HCT116 (cell line): ENCODE measurements around the gene TEX10. TPM values are rescaled to one million over a fixed set of nuclear protein-coding genes. Genes with fewer than 3 reads are reported as not detected.

ENCODE experiments used
- ATAC-seq: fragments of 200-7000 bp; cut with Tn5 transposase; 2 replicates; pipeline ENCODE4 v1.9.1; 2020; ENCODE audit warnings: mild to moderate bottlenecking, moderate library complexity
- BruUV-seq: library from RNA; stranded (reverse); fragments of 400-500 nt; replicated peaks from 2 replicates; lab custom pipeline; 2021; lab: Mats Ljungman, UMichigan
- CTCF ChIA-PET: fragments of 300-600 bp; sonication (Branson Sonifier 250); formaldehyde crosslinking; loops from one replicate; lab custom pipeline; 2021; ENCODE audit warnings: antibody characterized with exemption; lab: Charles Lee
- POLR2A ChIA-PET: fragments of 300-600, 350-600 bp; sonication (Branson Sonifier 250); formaldehyde crosslinking; loops from one replicate; lab custom pipeline; 2021; ENCODE audit warnings: antibody characterized with exemption; lab: Charles Lee
- RAD21 ChIA-PET, 2 experiments: fragments of 300-600 bp; sonication (Branson Sonifier 250); formaldehyde crosslinking; loops; one replicate each; lab custom pipeline; 2023; ENCODE audit warnings: low total read pairs in 2 of 2; ENCODE audit not compliant: uncharacterized antibody in 2 of 2, unreplicated experiment in 2 of 2, low non-redundant PET in 1 of 2; lab: Charles Lee
- DNase-seq: peaks from one replicate; pipeline ENCODE4 v3.0.0-alpha.2; 2010; ENCODE audit warnings: low read depth, low spot score
- H2AFZ ChIP-seq: fragments of 200-600 bp; shearing (Covaris generic), sonication (generic); 2 replicates; pipeline ENCODE4 v1.6.1; 2017; ENCODE audit warnings: low read depth, mixed run types, mixed read lengths, antibody characterized with exemption, low read length; ENCODE audit not compliant: poor library complexity, severe bottlenecking
- H3K27ac ChIP-seq: 2 replicates; pipeline ENCODE4 v1.5.1; 2012; ENCODE audit warnings: low read depth, low read length
- H3K27me3 ChIP-seq: fragments of 200-600 bp; sonication (generic); 2 replicates; pipeline ENCODE4 v1.6.1; 2016; ENCODE audit warnings: mixed run types, low read length, mixed read lengths; ENCODE audit not compliant: insufficient read depth
- H3K36me3 ChIP-seq, 2 experiments: fragments of 200-500 bp in 1 of 2; fragments of 200-600 bp in 1 of 2; sonication (Bioruptor generic) in 1 of 2; sonication (generic) in 1 of 2; 2 replicates each; pipeline versions ENCODE4 v1.5.1 to v1.6.1; 2014 to 2016; ENCODE audit warnings: low read length in 2 of 2, inconsistent platforms in 1 of 2, mixed read lengths in 1 of 2, mixed run types in 1 of 2; ENCODE audit not compliant: insufficient read depth in 2 of 2, control insufficient read depth in 1 of 2
- H3K4me1 ChIP-seq, 2 experiments: fragments of 200-600 bp in 1 of 2; sonication (generic) in 1 of 2; 2 replicates each; pipeline versions ENCODE4 v1.5.1 to v1.6.1; 2012 to 2017; ENCODE audit warnings: low read length in 2 of 2, inconsistent platforms in 1 of 2, mild to moderate bottlenecking in 1 of 2, mixed read lengths in 1 of 2, mixed run types in 1 of 2, moderate library complexity in 1 of 2; ENCODE audit not compliant: insufficient read depth in 2 of 2, control insufficient read depth in 1 of 2
- H3K4me2 ChIP-seq: fragments of 200-600 bp; sonication (generic); 2 replicates; pipeline ENCODE4 v1.6.1; 2017; ENCODE audit warnings: mixed run types, low read length, mixed read lengths
- H3K4me3 ChIP-seq, 2 experiments: fragments of 200-600 bp in 1 of 2; sonication (generic) in 1 of 2; replicated peaks in 1 of 2; 2 replicates each; pipeline ENCODE4 v1.5.1; 2011 to 2016; ENCODE audit warnings: low read length in 2 of 2, control low read depth in 1 of 2, low read depth in 1 of 2, mild to moderate bottlenecking in 1 of 2, mixed read lengths in 1 of 2, mixed run types in 1 of 2
- H3K79me2 ChIP-seq: fragments of 200-600 bp; sonication (generic); 2 replicates; pipeline ENCODE4 v1.6.1; 2017; ENCODE audit warnings: mild to moderate bottlenecking, mixed run types, low read length, moderate library complexity, mixed read lengths; ENCODE audit not compliant: insufficient read depth
- H3K9ac ChIP-seq: fragments of 200-600 bp; sonication (generic); 2 replicates; pipeline ENCODE4 v1.6.1; 2016; ENCODE audit warnings: low read length, mixed read lengths
- H3K9me2 ChIP-seq: fragments of 200-600 bp; sonication (generic), shearing (Covaris generic); 2 replicates; pipeline ENCODE4 v1.6.1; 2017; ENCODE audit warnings: mixed run types, mild to moderate bottlenecking, moderate library complexity; ENCODE audit not compliant: insufficient read depth
- H3K9me3 ChIP-seq, 2 experiments: fragments of 200-500 bp in 1 of 2; fragments of 200-600 bp in 1 of 2; sonication (Bioruptor generic) in 1 of 2; sonication (generic) in 1 of 2; 2 replicates each; pipeline ENCODE4 v1.6.1; 2014 to 2017; ENCODE audit warnings: low read length in 2 of 2, mixed read lengths in 2 of 2, inconsistent platforms in 1 of 2, low read depth in 1 of 2, mild to moderate bottlenecking in 1 of 2, mixed run types in 1 of 2, moderate library complexity in 1 of 2; ENCODE audit not compliant: control insufficient read depth in 1 of 2, insufficient read depth in 1 of 2
- H4K20me1 ChIP-seq: fragments of 200-600 bp; sonication (generic), shearing (Covaris generic); 2 replicates; pipeline ENCODE4 v1.6.1; 2017; ENCODE audit warnings: mixed run types, mild to moderate bottlenecking, moderate library complexity; ENCODE audit not compliant: insufficient read depth
- CBX3 ChIP-seq: IDR thresholded peaks from 2 replicates; pipeline ENCODE4 v1.6.1; 2012; ENCODE audit warnings: low read depth
- CTCF ChIP-seq, 3 experiments: fragments of 200-600 bp in 1 of 3; sonication (generic) in 1 of 3; IDR thresholded peaks in 2 of 3; conservative IDR thresholded peaks in 1 of 3; 2 replicates each; pipeline ENCODE4 v1.5.1; 2012 to 2017; ENCODE audit warnings: low read depth in 2 of 3, low read length in 2 of 3, antibody characterized with exemption in 1 of 3, borderline replicate concordance in 1 of 3, control low read depth in 1 of 3, mild to moderate bottlenecking in 1 of 3, mixed read lengths in 1 of 3, mixed run types in 1 of 3, moderate library complexity in 1 of 3; ENCODE audit not compliant: insufficient read depth in 1 of 3
- ELF1 ChIP-seq: IDR thresholded peaks from 2 replicates; pipeline ENCODE4 v1.6.1; 2012; ENCODE audit warnings: low read depth, borderline replicate concordance
- YY1 ChIP-seq: IDR thresholded peaks from 2 replicates; pipeline ENCODE4 v1.6.1; 2011; ENCODE audit warnings: low read length, low read depth, moderate library complexity, mild to moderate bottlenecking; ENCODE audit not compliant: insufficient replicate concordance; ENCODE audit errors: extremely low read depth
- ZFX ChIP-seq: fragments of 450-650 bp; IDR thresholded peaks from 2 replicates; pipeline ENCODE4 v1.6.1; 2017
- intact Hi-C: fragments of 100-400 bp; cut with micrococcal nuclease; formaldehyde crosslinking; loops from 2 replicates; pipeline ENCODE4 v1.10.0; 2022
- total RNA-seq: library from RNA; stranded (reverse); gene quantifications from one replicate; pipeline ENCODE4 v1.2.1, GENCODE V29; 2021; ENCODE audit not compliant: unreplicated experiment
- TF ChIP-seq, protein P1 (sequence below): IDR thresholded peaks from 2 replicates; pipeline ENCODE4 v1.6.1; 2012

Gene TEX10
- total RNA-seq, 1 experiment from 2014 or later: 53.0 TPM

- CTCF ChIA-PET: no interaction called here
- TF ChIP-seq CBX3: no peak
- no peak for TF ChIP-seq ZFX
- no peak for TF ChIP-seq YY1
- TF ChIP-seq, protein P1, sequence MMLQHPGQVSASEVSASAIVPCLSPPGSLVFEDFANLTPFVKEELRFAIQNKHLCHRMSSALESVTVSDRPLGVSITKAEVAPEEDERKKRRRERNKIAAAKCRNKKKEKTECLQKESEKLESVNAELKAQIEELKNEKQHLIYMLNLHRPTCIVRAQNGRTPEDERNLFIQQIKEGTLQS: no peak
- TF ChIP-seq ELF1: no peak
- no peak for TF ChIP-seq CTCF (IDR thresholded peaks at IDR 0.05 in 2 of 3, conservative IDR thresholded peaks at IDR 0.05 in 1 of 3; ENCODE audit: borderline replicate concordance in 1 of 3, insufficient read depth in 1 of 3, low read depth in 2 of 3, low read length in 2 of 3)
- TF ChIP-seq, all 23 proteins: peak for 0
- ChIA-PET POLR2A (no interaction called here), RAD21 (no interaction called here)
- Histone ChIP-seq H3K79me2 (no peaks in the 10 kb centered on the region), H3K27ac (no peak overlapping the region), H3K27me3 (no peaks in the 10 kb centered on the region), H3K36me3 (peaks cover 0 to 22% of the 10 kb centered on the region in 2 experiments; a peak in 2 of 4 replicates), H3K4me2 (no peak overlapping the region), H2AFZ (no peak overlapping the region), H3K4me1 (no peaks in the 10 kb centered on the region), H3K9me3 (0 out of 4 replicates have a peak, but pooled peaks cover 0 to 5% of the 10 kb centered on the region in 2 experiments), H3K4me3 (no peak overlapping the region), H3K9ac (no peak overlapping the region), H3K9me2 (no peaks in the 10 kb centered on the region), H4K20me1 (no peaks in the 10 kb centered on the region)
- DNase-seq (no peak), ATAC-seq (no peak)
- BruUV-seq: no TSS peak
- intact Hi-C loops: no loop called here
These were observed 70.9 kb downstream of the TEX10 start for GRCh38 chr9:100281676-100282387.
